ENCODE measurements around the gene LENEP.

LENEP gene

GRCh38 chr1:154954541-154954940 is 38.8 kb upstream of the LENEP start:
- Histone ChIP-seq H3K27me3 (ENCODE audit: insufficient read depth, low read depth, severe bottlenecking) (no peaks in the 10 kb centered on the region), H3K27ac (no peak overlapping the region; the same call in 1 of the 2 replicates), H3K4me3 (ENCODE audit: low read depth, low read length) (no peak overlapping the region), H3K9me3 (ENCODE audit: severe bottlenecking) (no peaks in the 10 kb centered on the region), H3K36me3 (peaks cover 39% of the 10 kb centered on the region)
- DNase-seq: peak; percentile 74
- no peak for TF ChIP-seq CTCF (IDR thresholded peaks at IDR 0.05; ENCODE audit: low read depth, low read length)

GRCh38 chr1:154955039-154955717 is 38.2 kb upstream of the LENEP start:
- Histone ChIP-seq H3K36me3 (peaks cover 40% of the 10 kb centered on the region), H3K9me3 (ENCODE audit: severe bottlenecking) (no peaks in the 10 kb centered on the region), H3K27me3 (ENCODE audit: insufficient read depth, low read depth, severe bottlenecking) (no peaks in the 10 kb centered on the region), H3K27ac (peak overlapping the region; percentile 88), H3K4me3 (ENCODE audit: low read depth, low read length) (peak overlapping the region; percentile 58)
- peak; percentile 93 for DNase-seq
- no peak for TF ChIP-seq CTCF (IDR thresholded peaks at IDR 0.05; ENCODE audit: low read depth, low read length)

- peak; percentile 98 for DNase-seq
- no peaks in the 10 kb centered on the region for H3K27me3 ChIP-seq (ENCODE audit: insufficient read depth, low read depth, severe bottlenecking)
- peak; percentile 27; the same call in 1 of the 2 replicates for TF ChIP-seq CTCF (IDR thresholded peaks at IDR 0.05; ENCODE audit: low read depth, low read length)
- H3K27ac ChIP-seq: peak within 1 kb of the TSS; percentile 88
- peak within 1 kb of the TSS; percentile 58 for H3K4me3 ChIP-seq (ENCODE audit: low read depth, low read length)
- peaks cover 35% of the 10 kb centered on the region for H3K36me3 ChIP-seq
- no peaks in the 10 kb centered on the region for H3K9me3 ChIP-seq (ENCODE audit: severe bottlenecking)
Measured at GRCh38 chr1:154955718-154956543, 37.5 kb upstream of the LENEP start, which contains the start of gene PBXIP1. PBXIP1 (minus strand) TSS chr1:154956099; CDS start chr1:154953721, 2,378 bp downstream.

- H3K27me3 ChIP-seq (ENCODE audit: insufficient read depth, low read depth, severe bottlenecking): no peaks in the 10 kb centered on the region
- DNase-seq: peak; percentile 76
- no peaks in the 10 kb centered on the region for H3K9me3 ChIP-seq (ENCODE audit: severe bottlenecking)
- H3K27ac ChIP-seq: peak overlapping the region; percentile 88
- no peak for TF ChIP-seq CTCF (IDR thresholded peaks at IDR 0.05; ENCODE audit: low read depth, low read length)
- peaks cover 31% of the 10 kb centered on the region for H3K36me3 ChIP-seq
- H3K4me3 ChIP-seq (ENCODE audit: low read depth, low read length): peak overlapping the region; percentile 58
Measured at GRCh38 chr1:154956544-154956941, 36.8 kb upstream of the LENEP start.

- DNase-seq: no peak
- H3K9me3 ChIP-seq (ENCODE audit: severe bottlenecking): no peaks in the 10 kb centered on the region
- no peak overlapping the region; the same call in 1 of the 2 replicates for H3K4me3 ChIP-seq (ENCODE audit: low read depth, low read length)
- H3K36me3 ChIP-seq: peaks cover 31% of the 10 kb centered on the region
- peak overlapping the region; percentile 88 for H3K27ac ChIP-seq
- H3K27me3 ChIP-seq (ENCODE audit: insufficient read depth, low read depth, severe bottlenecking): no peaks in the 10 kb centered on the region
- no peak for TF ChIP-seq CTCF (IDR thresholded peaks at IDR 0.05; ENCODE audit: low read depth, low read length)
Measured at GRCh38 chr1:154957091-154957657, 36.2 kb upstream of the LENEP start.
